ENCODE measurements around the gene RHD.
"Not testable (repeated sequence)": the region's sequence is repeated elsewhere in the genome, so short reads cannot be mapped to it uniquely, and the experiment has no call there.

- TF ChIP-seq CTCF, POLR2A (IDR thresholded peaks at IDR 0.05): not testable (repeated sequence)
Observed at GRCh38 chr1:25369691-25370271, 97.5 kb downstream of the RHD start.

Measured in testis (tissue), 2 donors.